ENCODE measurements around the gene CTSA.

CTSA gene

GRCh38 chr20:45890985-45891983 lies at the start of gene CTSA, which contains the start of gene NEURL2:
TSS of gene CTSA (plus strand) at chr20:45891335. CDS start at chr20:45891569, 234 bp downstream.
TSS of gene NEURL2 (minus strand) at chr20:45891208. CDS start at chr20:45890991, 217 bp downstream.
- DNase-seq: no peak

GRCh38 chr20:45841407-45842129 lies 49.6 kb upstream of the CTSA start:
- DNase-seq: no peak

- DNase-seq: no peak
Observed at GRCh38 chr20:45842169-45842812, 48.8 kb upstream of the CTSA start.

GRCh38 chr20:45843506-45843905 lies 47.6 kb upstream of the CTSA start:
- DNase-seq: no peak

GRCh38 chr20:45845452-45845851 lies 45.7 kb upstream of the CTSA start:
- DNase-seq: no peak

GRCh38 chr20:45848421-45848820 lies 42.7 kb upstream of the CTSA start:
- DNase-seq: no peak

GRCh38 chr20:45848969-45849582 lies 42.1 kb upstream of the CTSA start:
- DNase-seq: no peak

GRCh38 chr20:45850238-45850637 lies 40.9 kb upstream of the CTSA start:
- DNase-seq: no peak

GRCh38 chr20:45850926-45851325 lies 40.2 kb upstream of the CTSA start:
- no peak for DNase-seq

- DNase-seq: no peak
Observed at GRCh38 chr20:45851501-45851900, 39.6 kb upstream of the CTSA start.

- DNase-seq: no peak
Observed at GRCh38 chr20:45852326-45852725, 38.8 kb upstream of the CTSA start.

GRCh38 chr20:45853484-45853883 lies 37.7 kb upstream of the CTSA start:
- no peak for DNase-seq

GRCh38 chr20:45857114-45857881 lies 33.8 kb upstream of the CTSA start, which contains the start of the genes ACOT8 and ZSWIM3:
TSS of gene ACOT8 (minus strand) at chr20:45857392. CDS start at chr20:45857315, 77 bp downstream.
TSS of gene ZSWIM3 (plus strand) at chr20:45857614. CDS start at chr20:45857826, 212 bp downstream.
- DNase-seq: peak; percentile 99

- DNase-seq: no peak
Observed at GRCh38 chr20:45857882-45858216, 33.3 kb upstream of the CTSA start.

- no peak for DNase-seq
Observed at GRCh38 chr20:45859916-45860315, 31.2 kb upstream of the CTSA start.

- no peak for DNase-seq
Observed at GRCh38 chr20:45860560-45861220, 30.4 kb upstream of the CTSA start.

GRCh38 chr20:45861221-45862075 lies 29.7 kb upstream of the CTSA start:
- no peak for DNase-seq

- DNase-seq: no peak
Observed at GRCh38 chr20:45863543-45864470, 27.3 kb upstream of the CTSA start.

GRCh38 chr20:45866454-45866853 lies 24.7 kb upstream of the CTSA start:
- no peak for DNase-seq
